ENCODE data around the gene VPS26B. TPM values are rescaled to one million over a fixed set of nuclear protein-coding genes. Genes with fewer than 3 reads are reported as not detected.

VPS26B gene
- total and polyA plus RNA-seq, 2 experiments from 2014 or later = 28.2 to 37.3 TPM

DNA sequence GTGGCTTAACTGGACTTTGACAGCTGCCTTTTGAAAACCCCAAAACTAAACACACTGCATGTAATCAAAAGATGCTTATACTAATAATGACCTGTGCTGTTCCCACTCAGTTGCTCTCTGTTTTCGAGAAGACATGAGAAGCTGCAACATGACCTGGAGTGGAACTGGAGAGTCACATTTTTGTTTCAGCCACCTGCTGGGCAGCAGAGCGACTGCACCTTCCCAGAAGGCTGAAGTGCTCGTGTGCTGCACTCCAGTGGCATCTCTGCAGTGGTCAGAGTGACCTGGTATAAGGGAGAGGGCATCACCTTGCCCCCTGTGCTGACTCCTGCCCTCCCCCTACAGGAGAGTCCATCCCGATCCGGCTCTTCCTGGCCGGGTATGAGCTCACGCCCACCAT lies 20.1 kb downstream of the VPS26B start:
- Histone ChIP-seq H2AFZ (no peak overlapping the region), H3K27ac (no peak overlapping the region), H3K9me2 (replicated peaks; ENCODE audit: insufficient read depth) (no peaks in the 10 kb centered on the region), H3K4me1 (ENCODE audit: insufficient read depth) (no peaks in the 10 kb centered on the region), H4K20me1 (ENCODE audit: insufficient read depth, poor library complexity, severe bottlenecking) (no peaks in the 10 kb centered on the region), H3K9me3 (ENCODE audit: low read depth) (no peaks in the 10 kb centered on the region), H3K27me3 (no peaks in the 10 kb centered on the region), H3K4me3 (no peak overlapping the region), H3K79me2 (no peaks in the 10 kb centered on the region), H3K4me2 (no peak overlapping the region), H3K36me3 (replicated peaks; ENCODE audit: insufficient read depth, low read depth) (no peaks in the 10 kb centered on the region)
- 74% methylated on average over 7 of the region's 7 CpGs for WGBS (ENCODE audit: low lambda C conversion rate, missing lambda C conversion rate)
- TF ChIP-seq, protein P1, sequence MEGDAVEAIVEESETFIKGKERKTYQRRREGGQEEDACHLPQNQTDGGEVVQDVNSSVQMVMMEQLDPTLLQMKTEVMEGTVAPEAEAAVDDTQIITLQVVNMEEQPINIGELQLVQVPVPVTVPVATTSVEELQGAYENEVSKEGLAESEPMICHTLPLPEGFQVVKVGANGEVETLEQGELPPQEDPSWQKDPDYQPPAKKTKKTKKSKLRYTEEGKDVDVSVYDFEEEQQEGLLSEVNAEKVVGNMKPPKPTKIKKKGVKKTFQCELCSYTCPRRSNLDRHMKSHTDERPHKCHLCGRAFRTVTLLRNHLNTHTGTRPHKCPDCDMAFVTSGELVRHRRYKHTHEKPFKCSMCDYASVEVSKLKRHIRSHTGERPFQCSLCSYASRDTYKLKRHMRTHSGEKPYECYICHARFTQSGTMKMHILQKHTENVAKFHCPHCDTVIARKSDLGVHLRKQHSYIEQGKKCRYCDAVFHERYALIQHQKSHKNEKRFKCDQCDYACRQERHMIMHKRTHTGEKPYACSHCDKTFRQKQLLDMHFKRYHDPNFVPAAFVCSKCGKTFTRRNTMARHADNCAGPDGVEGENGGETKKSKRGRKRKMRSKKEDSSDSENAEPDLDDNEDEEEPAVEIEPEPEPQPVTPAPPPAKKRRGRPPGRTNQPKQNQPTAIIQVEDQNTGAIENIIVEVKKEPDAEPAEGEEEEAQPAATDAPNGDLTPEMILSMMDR (IDR thresholded peaks at IDR 0.05; ENCODE audit: poor library complexity) = peak; percentile 36
- TF ChIP-seq EZH2 (IDR thresholded peaks at IDR 0.05; ENCODE audit: borderline replicate concordance) (no peak), EZH2phosphoT487 (IDR thresholded peaks at IDR 0.05; ENCODE audit: low read depth, severe bottlenecking, unreplicated experiment) (no peak)
- peak; percentile 29 for DNase-seq (ENCODE audit: low spot score)

DNA sequence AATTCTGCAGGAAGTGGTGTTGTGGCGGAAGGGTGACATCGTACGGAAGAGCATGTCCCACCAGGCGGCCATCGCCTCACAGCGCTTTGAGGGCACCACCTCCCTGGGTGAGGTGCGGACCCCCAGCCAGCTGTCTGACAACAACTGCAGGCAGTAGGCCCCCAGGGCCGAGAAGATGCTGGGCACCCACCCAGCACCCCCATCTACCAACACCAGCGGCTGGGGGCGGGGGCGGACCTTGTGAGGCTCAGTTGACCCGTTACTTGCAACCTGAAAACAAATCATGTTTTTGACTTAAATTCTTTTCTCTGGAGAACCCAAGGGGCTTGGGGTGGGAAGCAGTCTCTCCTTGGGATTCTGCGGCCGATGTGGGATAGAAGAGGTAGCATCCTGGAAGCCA lies 21.0 kb downstream of the VPS26B start:
- Histone ChIP-seq H3K36me3 (replicated peaks; ENCODE audit: insufficient read depth, low read depth) (no peaks in the 10 kb centered on the region), H3K9me2 (replicated peaks; ENCODE audit: insufficient read depth) (no peaks in the 10 kb centered on the region), H3K4me3 (no peak overlapping the region), H3K9me3 (ENCODE audit: low read depth) (no peaks in the 10 kb centered on the region), H3K27ac (no peak overlapping the region), H3K4me1 (ENCODE audit: insufficient read depth) (no peaks in the 10 kb centered on the region), H3K4me2 (no peak overlapping the region), H4K20me1 (ENCODE audit: insufficient read depth, poor library complexity, severe bottlenecking) (no peaks in the 10 kb centered on the region), H3K79me2 (no peaks in the 10 kb centered on the region), H2AFZ (no peak overlapping the region), H3K27me3 (no peaks in the 10 kb centered on the region)
- no peak for DNase-seq (ENCODE audit: low spot score)
- WGBS (ENCODE audit: low lambda C conversion rate, missing lambda C conversion rate) = 95% methylated on average over 14 of the region's 14 CpGs
- TF ChIP-seq, protein P1 (IDR thresholded peaks at IDR 0.05; ENCODE audit: poor library complexity) = no peak
- TF ChIP-seq EZH2 (IDR thresholded peaks at IDR 0.05; ENCODE audit: borderline replicate concordance) = no peak
- no peak for TF ChIP-seq EZH2phosphoT487 (IDR thresholded peaks at IDR 0.05; ENCODE audit: low read depth, severe bottlenecking, unreplicated experiment)

DNA sequence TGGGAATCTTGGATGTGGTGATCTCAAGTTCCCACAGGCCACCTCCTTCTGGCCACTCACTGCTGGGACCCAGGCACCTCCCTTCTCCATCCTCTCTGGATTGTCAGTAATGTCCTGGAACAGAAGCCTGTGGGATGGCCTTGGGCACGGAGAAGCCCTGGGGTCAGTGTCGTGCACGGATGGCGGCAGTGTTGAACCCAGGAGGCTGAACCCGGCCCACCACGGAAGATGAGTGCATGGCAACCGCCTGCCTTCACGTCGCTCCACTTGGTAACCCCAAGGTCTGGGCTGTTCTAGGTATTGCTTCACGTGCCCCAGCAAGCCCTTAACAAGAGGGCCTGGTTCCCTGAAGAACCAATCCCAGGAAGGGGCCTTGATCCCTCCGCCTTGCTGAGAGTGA lies 21.6 kb downstream of the VPS26B start:
- peaks cover under 1% of the 10 kb centered on the region for H3K79me2 ChIP-seq
- H4K20me1 ChIP-seq (ENCODE audit: insufficient read depth, poor library complexity, severe bottlenecking) = no peaks in the 10 kb centered on the region
- H2AFZ ChIP-seq = no peak overlapping the region
- H3K9me3 ChIP-seq (ENCODE audit: low read depth) = no peaks in the 10 kb centered on the region
- H3K4me1 ChIP-seq (ENCODE audit: insufficient read depth) = no peaks in the 10 kb centered on the region
- no peak overlapping the region for H3K4me3 ChIP-seq
- 98% methylated on average over 11 of the region's 11 CpGs for WGBS (ENCODE audit: low lambda C conversion rate, missing lambda C conversion rate)
- DNase-seq (ENCODE audit: low spot score) = no peak
- no peaks in the 10 kb centered on the region for H3K9me2 ChIP-seq (replicated peaks; ENCODE audit: insufficient read depth)
- TF ChIP-seq, protein P1 (IDR thresholded peaks at IDR 0.05; ENCODE audit: poor library complexity) = no peak
- TF ChIP-seq EZH2 (IDR thresholded peaks at IDR 0.05; ENCODE audit: borderline replicate concordance) = no peak
- TF ChIP-seq EZH2phosphoT487 (IDR thresholded peaks at IDR 0.05; ENCODE audit: low read depth, severe bottlenecking, unreplicated experiment) = no peak
- H3K36me3 ChIP-seq (replicated peaks; ENCODE audit: insufficient read depth, low read depth) = no peaks in the 10 kb centered on the region
- no peaks in the 10 kb centered on the region for H3K27me3 ChIP-seq
- no peak overlapping the region for H3K4me2 ChIP-seq
- H3K27ac ChIP-seq = no peak overlapping the region

DNA sequence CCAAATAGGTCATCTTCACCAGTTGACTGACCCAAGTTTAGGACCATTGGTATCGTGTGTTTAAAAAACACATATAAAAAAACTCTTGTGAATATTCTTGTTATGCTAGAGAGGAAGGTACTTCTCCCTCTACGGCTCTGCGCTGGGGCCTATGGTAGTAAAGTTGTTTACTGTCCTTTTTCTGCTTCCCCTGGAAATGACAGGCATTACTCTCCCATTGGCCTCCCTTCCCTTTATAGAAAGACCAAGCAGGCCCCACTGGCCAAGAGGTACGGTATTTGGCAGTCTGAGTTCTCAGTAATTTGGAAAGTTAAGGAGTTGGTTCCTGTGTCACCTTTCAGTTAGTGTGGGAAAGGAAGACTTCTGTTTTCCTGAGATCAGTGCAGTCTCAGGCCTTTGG lies 22.2 kb downstream of the VPS26B start:
- Histone ChIP-seq H4K20me1 (ENCODE audit: insufficient read depth, poor library complexity, severe bottlenecking) (no peaks in the 10 kb centered on the region), H3K4me1 (ENCODE audit: insufficient read depth) (no peaks in the 10 kb centered on the region), H2AFZ (no peak overlapping the region), H3K27ac (no peak overlapping the region), H3K79me2 (peaks cover 6% of the 10 kb centered on the region), H3K36me3 (replicated peaks; ENCODE audit: insufficient read depth, low read depth) (no peaks in the 10 kb centered on the region), H3K4me3 (no peak overlapping the region), H3K9me3 (ENCODE audit: low read depth) (no peaks in the 10 kb centered on the region), H3K27me3 (no peaks in the 10 kb centered on the region), H3K9me2 (replicated peaks; ENCODE audit: insufficient read depth) (no peaks in the 10 kb centered on the region), H3K4me2 (no peak overlapping the region)
- WGBS (ENCODE audit: low lambda C conversion rate, missing lambda C conversion rate) = 95% methylated on average over 4 of the region's 4 CpGs
- TF ChIP-seq, protein P1 (IDR thresholded peaks at IDR 0.05; ENCODE audit: poor library complexity) = no peak
- no peak for TF ChIP-seq EZH2phosphoT487 (IDR thresholded peaks at IDR 0.05; ENCODE audit: low read depth, severe bottlenecking, unreplicated experiment)
- TF ChIP-seq EZH2 (IDR thresholded peaks at IDR 0.05; ENCODE audit: borderline replicate concordance) = no peak
- DNase-seq (ENCODE audit: low spot score) = no peak
